ENCODE results near the gene COL21A1.

COL21A1 gene

GRCh38 chr6:56096541-56096940 is 150.8 kb downstream of the COL21A1 start:
- no peak for TF ChIP-seq POLR2A (IDR thresholded peaks at IDR 0.05; ENCODE audit: low read depth, low read length)
- no peak for TF ChIP-seq TAF1 (IDR thresholded peaks at IDR 0.05; ENCODE audit: borderline replicate concordance, low read depth, low read length)
- TF ChIP-seq POLR2AphosphoS5 (IDR thresholded peaks at IDR 0.05; ENCODE audit: low read depth, low read length): no peak
- no peak for FAIRE-seq

GRCh38 chr6:56093776-56094175 is 153.6 kb downstream of the COL21A1 start:
- no peak for TF ChIP-seq TAF1 (IDR thresholded peaks at IDR 0.05; ENCODE audit: borderline replicate concordance, low read depth, low read length)
- DNase-seq (ENCODE audit: insufficient read length): no peak
- FAIRE-seq: no peak

More at GRCh38 chr6:56096541-56096940, 150.8 kb downstream of the COL21A1 start:
- no peak for DNase-seq (ENCODE audit: insufficient read length)

DNA sequence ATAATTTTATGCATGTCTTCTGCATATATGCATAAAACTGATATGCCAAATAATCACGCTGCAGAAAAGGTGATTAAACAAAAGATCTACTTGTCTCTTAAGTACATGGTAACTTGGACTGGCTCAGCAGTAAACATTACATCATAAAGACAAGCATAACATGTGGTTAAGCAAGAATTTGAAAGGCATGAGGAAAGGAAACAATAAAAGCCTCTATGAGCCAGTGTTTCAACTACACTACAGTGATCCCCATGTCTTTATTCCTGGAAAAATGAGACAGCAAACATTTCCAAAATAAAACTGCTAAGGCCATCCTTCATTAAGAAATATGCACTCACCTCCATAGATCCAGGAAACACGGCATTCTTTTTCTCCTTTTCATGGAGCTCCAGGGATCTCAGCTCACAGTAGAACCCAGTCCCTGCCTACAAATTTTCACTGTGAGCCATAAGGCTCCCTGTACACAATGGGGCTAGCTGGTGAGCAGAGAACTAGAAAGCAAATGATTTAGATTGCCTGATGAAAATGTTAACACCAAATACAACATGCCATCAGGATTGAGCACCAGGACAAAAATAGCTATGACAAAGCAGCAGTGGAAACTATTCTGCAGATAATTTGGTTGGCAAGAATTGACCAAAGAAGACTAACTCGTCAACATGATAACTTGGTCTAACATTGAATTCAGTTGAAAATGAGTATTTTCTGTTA is 156.1 kb downstream of the COL21A1 start:
- TF ChIP-seq TAF1 (IDR thresholded peaks at IDR 0.05; ENCODE audit: borderline replicate concordance, low read depth, low read length): no peak
- TF ChIP-seq POLR2AphosphoS5 (IDR thresholded peaks at IDR 0.05; ENCODE audit: low read depth, low read length): no peak
- no peak for TF ChIP-seq POLR2A (IDR thresholded peaks at IDR 0.05; ENCODE audit: low read depth, low read length)
- DNase-seq (ENCODE audit: insufficient read length) (no peak), FAIRE-seq (no peak)

DNA sequence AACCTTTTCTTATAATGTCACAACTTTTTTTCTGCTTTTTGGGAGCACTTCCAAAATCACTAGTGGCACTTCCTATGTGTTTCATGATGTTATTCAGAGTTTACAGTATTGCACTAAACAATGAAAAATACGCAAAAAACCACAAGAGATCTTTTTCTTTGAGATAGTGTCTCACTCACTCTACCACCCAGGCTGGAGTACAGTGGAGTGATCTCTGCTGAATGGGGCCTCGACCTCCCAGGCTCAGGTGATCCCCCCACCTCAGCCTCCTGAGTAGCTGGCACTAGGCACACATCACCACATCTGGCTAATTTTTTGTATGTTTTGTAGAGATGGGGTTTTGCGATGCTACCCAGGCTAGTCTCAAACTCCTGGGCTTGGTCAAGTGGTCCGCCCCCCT is 158.7 kb downstream of the COL21A1 start:
- TF ChIP-seq TAF1 (IDR thresholded peaks at IDR 0.05; ENCODE audit: borderline replicate concordance, low read depth, low read length): no peak
- TF ChIP-seq POLR2AphosphoS5 (IDR thresholded peaks at IDR 0.05; ENCODE audit: low read depth, low read length): no peak
- FAIRE-seq (no peak), DNase-seq (ENCODE audit: insufficient read length) (no peak)

- FAIRE-seq: no peak
- TF ChIP-seq POLR2AphosphoS5 (IDR thresholded peaks at IDR 0.05; ENCODE audit: low read depth, low read length): no peak
- no peak for TF ChIP-seq POLR2A (IDR thresholded peaks at IDR 0.05; ENCODE audit: low read depth, low read length)
- no peak for TF ChIP-seq TAF1 (IDR thresholded peaks at IDR 0.05; ENCODE audit: borderline replicate concordance, low read depth, low read length)
- DNase-seq (ENCODE audit: insufficient read length): no peak
Measured at GRCh38 chr6:56087421-56087820, 160.0 kb downstream of the COL21A1 start.

DNA sequence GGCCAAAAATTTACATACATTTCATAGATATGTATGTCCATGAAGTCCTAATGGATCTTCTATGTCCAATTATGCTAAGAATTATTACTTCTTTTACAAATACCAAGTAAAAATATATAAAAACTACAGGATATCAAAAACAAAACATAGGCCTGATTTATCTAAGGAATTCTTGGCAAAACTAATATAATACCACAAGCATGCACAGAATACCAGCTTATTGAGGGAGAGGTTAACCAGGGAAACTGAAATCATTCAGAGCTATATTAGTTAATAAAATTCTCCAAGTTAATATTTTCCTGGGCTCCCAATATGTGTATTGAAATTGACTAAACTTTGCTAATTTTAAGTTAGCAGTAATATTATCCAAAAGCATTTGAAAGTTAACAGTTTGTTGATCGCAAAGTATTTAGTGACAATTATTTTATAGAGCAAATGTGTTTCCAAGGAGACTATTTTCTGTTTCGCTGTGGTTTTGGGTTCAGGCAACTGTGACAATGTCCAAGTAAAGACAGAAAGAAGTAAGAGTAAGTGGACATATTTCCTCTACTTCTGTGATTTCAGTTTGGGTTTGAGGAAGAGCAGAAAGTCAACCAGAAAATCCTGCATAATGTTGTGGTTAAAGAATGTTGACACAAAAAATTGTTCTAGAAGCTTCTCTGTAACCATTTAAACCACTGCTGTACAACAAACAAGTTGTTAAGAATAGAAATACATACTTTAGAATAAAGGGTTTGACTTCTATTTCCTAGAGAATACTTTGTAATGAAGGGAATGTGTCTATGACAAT is 167.4 kb downstream of the COL21A1 start:
- no peak for TF ChIP-seq POLR2A (IDR thresholded peaks at IDR 0.05; ENCODE audit: low read depth, low read length)
- TF ChIP-seq TAF1 (IDR thresholded peaks at IDR 0.05; ENCODE audit: borderline replicate concordance, low read depth, low read length): no peak
- TF ChIP-seq POLR2AphosphoS5 (IDR thresholded peaks at IDR 0.05; ENCODE audit: low read depth, low read length): no peak
- FAIRE-seq: no peak

DNA sequence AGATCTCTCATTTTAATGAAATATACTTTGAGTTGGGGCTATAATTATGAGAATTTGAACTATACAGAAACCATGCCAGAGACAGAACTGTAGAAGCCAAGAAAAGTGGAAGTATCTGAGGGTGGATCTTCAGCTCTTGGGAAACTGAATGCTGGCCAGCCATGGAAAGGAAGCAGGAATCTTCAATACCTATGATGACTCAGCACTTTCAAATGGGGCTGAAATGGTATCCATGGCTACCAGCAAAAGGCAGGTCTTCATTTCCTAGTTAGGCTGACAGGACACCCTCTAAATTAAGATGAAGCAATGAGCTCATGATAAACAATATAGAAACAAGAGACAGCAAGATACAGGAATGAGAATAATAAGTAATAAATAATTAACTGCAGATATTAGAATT is 171.3 kb downstream of the COL21A1 start:
- no peak for FAIRE-seq
- DNase-seq (ENCODE audit: insufficient read length): no peak
- TF ChIP-seq POLR2AphosphoS5 (IDR thresholded peaks at IDR 0.05; ENCODE audit: low read depth, low read length): no peak
- no peak for TF ChIP-seq POLR2A (IDR thresholded peaks at IDR 0.05; ENCODE audit: low read depth, low read length)
- no peak for TF ChIP-seq TAF1 (IDR thresholded peaks at IDR 0.05; ENCODE audit: borderline replicate concordance, low read depth, low read length)

More for the DNA sequence above, 167.4 kb downstream of the COL21A1 start:
- DNase-seq (ENCODE audit: insufficient read length): no peak

- DNase-seq (ENCODE audit: insufficient read length) (no peak), FAIRE-seq (no peak)
- TF ChIP-seq POLR2A (IDR thresholded peaks at IDR 0.05; ENCODE audit: low read depth, low read length) (no peak), TAF1 (IDR thresholded peaks at IDR 0.05; ENCODE audit: borderline replicate concordance, low read depth, low read length) (no peak), POLR2AphosphoS5 (IDR thresholded peaks at IDR 0.05; ENCODE audit: low read depth, low read length) (no peak)
Measured at GRCh38 chr6:56073761-56074160, 173.6 kb downstream of the COL21A1 start.

GRCh38 chr6:56073315-56073714 is 174.1 kb downstream of the COL21A1 start:
- TF ChIP-seq TAF1 (IDR thresholded peaks at IDR 0.05; ENCODE audit: borderline replicate concordance, low read depth, low read length) (no peak), POLR2A (IDR thresholded peaks at IDR 0.05; ENCODE audit: low read depth, low read length) (no peak), POLR2AphosphoS5 (IDR thresholded peaks at IDR 0.05; ENCODE audit: low read depth, low read length) (no peak)
- DNase-seq (ENCODE audit: insufficient read length) (no peak), FAIRE-seq (no peak)

GRCh38 chr6:56072856-56073255 is 174.5 kb downstream of the COL21A1 start:
- TF ChIP-seq POLR2AphosphoS5 (IDR thresholded peaks at IDR 0.05; ENCODE audit: low read depth, low read length) (no peak), POLR2A (IDR thresholded peaks at IDR 0.05; ENCODE audit: low read depth, low read length) (no peak), TAF1 (IDR thresholded peaks at IDR 0.05; ENCODE audit: borderline replicate concordance, low read depth, low read length) (no peak)
- no peak for DNase-seq (ENCODE audit: insufficient read length)
- FAIRE-seq: no peak

- FAIRE-seq (no peak), DNase-seq (ENCODE audit: insufficient read length) (no peak)
- TF ChIP-seq POLR2AphosphoS5 (IDR thresholded peaks at IDR 0.05; ENCODE audit: low read depth, low read length) (no peak), TAF1 (IDR thresholded peaks at IDR 0.05; ENCODE audit: borderline replicate concordance, low read depth, low read length) (no peak), POLR2A (IDR thresholded peaks at IDR 0.05; ENCODE audit: low read depth, low read length) (no peak)
Measured at GRCh38 chr6:56065408-56065807, 182.0 kb downstream of the COL21A1 start.

- TF ChIP-seq TAF1 (IDR thresholded peaks at IDR 0.05; ENCODE audit: borderline replicate concordance, low read depth, low read length): no peak
- no peak for TF ChIP-seq POLR2AphosphoS5 (IDR thresholded peaks at IDR 0.05; ENCODE audit: low read depth, low read length)
- no peak for TF ChIP-seq POLR2A (IDR thresholded peaks at IDR 0.05; ENCODE audit: low read depth, low read length)
- DNase-seq (ENCODE audit: insufficient read length) (no peak), FAIRE-seq (no peak)
Measured at GRCh38 chr6:56062836-56063235, 184.5 kb downstream of the COL21A1 start.

All from GM12892 (cell line).